Measurements from ENCODE around the gene CPN2. TPM values are rescaled to one million over a fixed set of nuclear protein-coding genes. Genes with fewer than 3 reads are reported as not detected.

CPN2 gene
- polyA plus RNA-seq, 4 donors: 2.0 TPM; not detected in 3

DNA sequence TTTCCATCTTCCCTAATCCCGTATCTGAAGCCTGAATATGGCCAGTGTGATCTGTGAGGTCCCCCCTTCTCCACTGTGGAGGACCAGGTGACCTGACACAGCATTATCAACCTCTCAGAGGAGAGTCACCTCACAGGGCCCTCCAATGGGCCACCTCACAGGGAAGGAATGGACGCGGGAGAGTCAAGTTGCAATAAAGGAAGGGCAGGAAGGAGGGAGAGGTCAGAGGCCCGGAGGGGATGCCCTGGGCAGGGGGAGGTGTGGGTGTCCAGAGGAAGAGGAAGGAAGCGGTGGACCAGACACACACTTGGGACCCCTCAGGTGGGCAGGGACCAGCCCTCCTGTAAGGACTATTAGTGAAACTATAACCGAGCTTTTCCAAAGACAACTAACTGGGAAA is 33.0 kb upstream of the CPN2 start:
- Histone ChIP-seq H3K9me3 (ENCODE audit: control insufficient read depth in 2 of 2, insufficient read depth in 1 of 2, low read depth in 1 of 2, low read length in 1 of 2) (no peaks in the 10 kb centered on the region), H3K27ac (ENCODE audit: low read depth in 1 of 3, low read length in 2 of 3) (no peak overlapping the region), H3K36me3 (ENCODE audit: control insufficient read depth in 3 of 3, insufficient read depth in 2 of 3, low read depth in 1 of 3, low read length in 3 of 3) (no peaks in the 10 kb centered on the region), H3K27me3 (ENCODE audit: control insufficient read depth in 3 of 3, insufficient read depth in 3 of 3, low read length in 3 of 3) (peaks cover 0 to 6% (median 0%) of the 10 kb centered on the region in 3 donors), H3K4me3 (ENCODE audit: low read depth in 1 of 3, low read length in 3 of 3) (no peak overlapping the region), H3K4me1 (ENCODE audit: control insufficient read depth in 3 of 3, insufficient read depth in 2 of 3, low read depth in 1 of 3, low read length in 2 of 3) (no peaks in the 10 kb centered on the region)
- DNase-seq: no peak
- 72 to 87% (median 77%) methylated on average over 6 of the region's 6 CpGs for WGBS, 3 donors
- no peak for FAIRE-seq

DNA sequence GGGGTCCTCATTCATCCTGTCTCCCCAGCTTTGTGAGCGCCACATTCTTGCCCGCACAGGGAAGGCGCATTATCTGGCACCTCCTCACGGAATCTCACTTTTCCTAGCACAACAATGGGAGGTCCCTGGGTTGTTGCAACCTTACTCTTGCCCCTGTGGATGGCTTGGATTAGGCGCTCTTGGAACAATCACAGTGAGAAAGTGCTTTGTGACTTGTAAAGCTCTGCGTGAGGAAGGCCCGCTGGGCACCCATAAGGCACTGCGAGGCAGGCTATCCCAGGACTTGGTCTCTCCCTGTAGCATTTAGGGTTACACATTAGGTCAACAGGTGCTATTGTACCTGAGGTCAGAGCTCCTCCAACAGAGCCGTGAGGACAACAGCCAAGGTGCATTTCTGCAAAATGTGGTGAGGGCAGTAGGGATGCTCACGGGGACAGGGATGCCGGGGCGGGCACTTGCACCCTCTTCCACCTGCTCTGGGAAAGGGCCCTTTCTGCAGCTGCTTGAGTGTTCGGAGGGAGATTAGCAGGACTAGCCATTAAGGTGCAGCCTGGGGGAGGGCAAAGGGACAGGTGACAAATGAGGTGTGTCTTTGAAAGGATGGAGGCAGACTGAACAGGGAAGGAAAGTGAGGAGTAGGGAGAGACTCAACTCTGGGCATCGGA is 32.3 kb upstream of the CPN2 start:
- no peaks in the 10 kb centered on the region for H3K4me1 ChIP-seq (ENCODE audit: control insufficient read depth in 3 of 3, insufficient read depth in 2 of 3, low read depth in 1 of 3, low read length in 2 of 3)
- peaks cover 0 to 6% (median 0%) of the 10 kb centered on the region in 3 donors for H3K27me3 ChIP-seq (ENCODE audit: control insufficient read depth in 3 of 3, insufficient read depth in 3 of 3, low read length in 3 of 3)
- H3K27ac ChIP-seq (ENCODE audit: low read depth in 1 of 3, low read length in 2 of 3): no peak overlapping the region
- no peak for DNase-seq
- 73 to 84% (median 76%) methylated on average over 14 of the region's 14 CpGs for WGBS, 3 donors
- FAIRE-seq: no peak
- no peaks in the 10 kb centered on the region for H3K9me3 ChIP-seq (ENCODE audit: control insufficient read depth in 2 of 2, insufficient read depth in 1 of 2, low read depth in 1 of 2, low read length in 1 of 2)
- no peaks in the 10 kb centered on the region for H3K36me3 ChIP-seq (ENCODE audit: control insufficient read depth in 3 of 3, insufficient read depth in 2 of 3, low read depth in 1 of 3, low read length in 3 of 3)
- H3K4me3 ChIP-seq (ENCODE audit: low read depth in 1 of 3, low read length in 3 of 3): no peak overlapping the region

GRCh38 chr3:194382892-194383223 is 31.7 kb upstream of the CPN2 start:
- H3K36me3 ChIP-seq (ENCODE audit: control insufficient read depth in 3 of 3, insufficient read depth in 2 of 3, low read depth in 1 of 3, low read length in 3 of 3): no peaks in the 10 kb centered on the region
- H3K4me3 ChIP-seq (ENCODE audit: low read depth in 1 of 3, low read length in 3 of 3): no peak overlapping the region
- FAIRE-seq: no peak
- whole genome bisulfite sequencing, 3 donors: 76 to 94% (median 89%) methylated on average over 9 of the region's 9 CpGs
- H3K4me1 ChIP-seq (ENCODE audit: control insufficient read depth in 3 of 3, insufficient read depth in 2 of 3, low read depth in 1 of 3, low read length in 2 of 3): no peaks in the 10 kb centered on the region
- H3K27me3 ChIP-seq (ENCODE audit: control insufficient read depth in 3 of 3, insufficient read depth in 3 of 3, low read length in 3 of 3): peaks cover 0 to 6% (median 0%) of the 10 kb centered on the region in 3 donors
- no peak for DNase-seq
- H3K9me3 ChIP-seq (ENCODE audit: control insufficient read depth in 2 of 2, insufficient read depth in 1 of 2, low read depth in 1 of 2, low read length in 1 of 2): no peaks in the 10 kb centered on the region
- H3K27ac ChIP-seq (ENCODE audit: low read depth in 1 of 3, low read length in 2 of 3): no peak overlapping the region

DNA sequence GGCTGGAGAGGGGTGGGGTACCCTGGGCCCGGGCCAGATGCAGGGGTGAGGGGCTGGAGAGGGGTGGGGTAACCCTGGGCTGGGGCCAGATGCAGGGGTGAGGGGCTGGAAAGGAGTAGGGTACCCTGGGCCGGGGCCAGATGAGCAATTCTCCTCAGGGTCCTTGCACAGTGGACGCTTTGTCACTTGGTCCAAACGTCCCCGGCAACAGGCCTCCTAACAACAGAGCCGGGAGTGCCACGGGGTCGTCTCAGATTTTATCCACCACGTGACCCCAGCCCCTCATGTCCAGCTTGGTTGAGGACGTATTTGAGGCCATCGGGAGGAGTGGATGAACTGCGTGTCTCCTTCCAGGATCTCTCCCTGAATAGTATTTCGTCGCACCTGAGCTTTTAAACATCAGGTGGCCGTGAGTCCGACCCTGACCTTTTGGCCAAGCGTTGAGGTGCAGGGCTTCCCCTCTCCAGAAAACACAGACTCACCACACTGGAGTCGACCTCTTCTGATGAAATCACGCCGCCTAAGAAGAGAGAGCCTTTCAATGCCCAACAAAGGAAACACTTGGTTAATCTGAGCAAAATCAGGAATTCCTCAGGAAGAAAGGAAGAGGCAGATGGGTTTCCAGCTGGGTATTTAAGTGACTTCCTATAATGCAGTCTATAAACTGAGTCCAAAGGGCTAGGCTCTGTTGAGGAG is 31.2 kb upstream of the CPN2 start:
- no peaks in the 10 kb centered on the region for H3K4me1 ChIP-seq (ENCODE audit: control insufficient read depth in 3 of 3, insufficient read depth in 2 of 3, low read depth in 1 of 3, low read length in 2 of 3)
- no peak overlapping the region for H3K4me3 ChIP-seq (ENCODE audit: low read depth in 1 of 3, low read length in 3 of 3)
- no peaks in the 10 kb centered on the region for H3K9me3 ChIP-seq (ENCODE audit: control insufficient read depth in 2 of 2, insufficient read depth in 1 of 2, low read depth in 1 of 2, low read length in 1 of 2)
- H3K36me3 ChIP-seq (ENCODE audit: control insufficient read depth in 3 of 3, insufficient read depth in 2 of 3, low read depth in 1 of 3, low read length in 3 of 3): no peaks in the 10 kb centered on the region
- DNase-seq (no peak), FAIRE-seq (no peak)
- 76 to 81% (median 79%) methylated on average over 20 of the region's 20 CpGs for WGBS, 3 donors
- no peak overlapping the region for H3K27ac ChIP-seq (ENCODE audit: low read depth in 1 of 3, low read length in 2 of 3)
- peaks cover 0 to 6% (median 0%) of the 10 kb centered on the region in 3 donors for H3K27me3 ChIP-seq (ENCODE audit: control insufficient read depth in 3 of 3, insufficient read depth in 3 of 3, low read length in 3 of 3)

DNA sequence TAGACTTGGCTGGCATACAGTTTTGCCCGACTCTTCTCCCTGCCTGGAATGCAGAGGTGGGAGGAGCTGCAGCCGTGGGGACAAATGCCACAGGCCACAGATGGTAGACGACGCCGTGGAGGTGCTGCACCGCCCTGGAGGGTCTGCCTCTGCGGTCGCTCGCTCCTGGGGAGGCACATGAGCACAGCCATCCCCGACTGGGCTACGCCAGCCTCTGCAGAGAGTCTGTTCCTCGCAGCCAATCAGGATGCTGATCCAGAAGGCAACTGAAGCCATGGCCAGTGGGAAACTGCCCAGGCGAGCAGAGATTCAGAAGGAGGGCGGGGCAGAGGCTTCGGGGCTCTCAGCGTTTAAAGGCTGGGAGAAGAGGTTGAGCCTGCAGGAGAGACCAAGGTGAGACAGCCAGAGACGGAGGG is 30.3 kb upstream of the CPN2 start:
- 68 to 71% (median 71%) methylated on average over 17 of the region's 17 CpGs for WGBS, 3 donors
- Histone ChIP-seq H3K27me3 (ENCODE audit: control insufficient read depth in 3 of 3, insufficient read depth in 3 of 3, low read length in 3 of 3) (peaks cover 0 to 8% (median 0%) of the 10 kb centered on the region in 3 donors), H3K4me1 (ENCODE audit: control insufficient read depth in 3 of 3, insufficient read depth in 2 of 3, low read depth in 1 of 3, low read length in 2 of 3) (no peaks in the 10 kb centered on the region), H3K27ac (ENCODE audit: low read depth in 1 of 3, low read length in 2 of 3) (no peak overlapping the region), H3K9me3 (ENCODE audit: control insufficient read depth in 2 of 2, insufficient read depth in 1 of 2, low read depth in 1 of 2, low read length in 1 of 2) (no peaks in the 10 kb centered on the region), H3K36me3 (ENCODE audit: control insufficient read depth in 3 of 3, insufficient read depth in 2 of 3, low read depth in 1 of 3, low read length in 3 of 3) (no peaks in the 10 kb centered on the region), H3K4me3 (ENCODE audit: low read depth in 1 of 3, low read length in 3 of 3) (no peak overlapping the region)
- no peak for FAIRE-seq
- DNase-seq: no peak

DNA sequence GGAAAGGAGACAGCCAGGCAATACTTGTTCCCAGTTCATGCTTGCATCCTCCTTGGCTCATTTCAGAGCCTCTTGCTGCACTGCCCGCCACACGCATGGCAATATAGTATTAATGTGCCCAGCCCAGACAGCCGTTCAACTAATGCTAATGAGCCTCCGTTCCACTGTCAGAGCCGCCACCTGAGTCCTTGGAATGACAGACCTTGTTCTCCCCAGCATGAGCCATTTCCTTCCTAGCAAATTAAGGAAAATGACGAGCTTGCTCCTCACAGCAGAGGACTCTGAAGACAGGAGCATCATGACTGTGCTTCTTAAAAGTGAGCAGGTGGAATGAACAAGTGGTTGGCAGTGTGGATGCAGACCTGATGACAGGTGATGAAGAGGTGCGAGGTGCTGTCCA is 29.2 kb upstream of the CPN2 start:
- Histone ChIP-seq H3K4me3 (ENCODE audit: low read depth in 1 of 3, low read length in 3 of 3) (no peak overlapping the region), H3K27me3 (ENCODE audit: control insufficient read depth in 3 of 3, insufficient read depth in 3 of 3, low read length in 3 of 3) (peaks cover 0 to 15% (median 0%) of the 10 kb centered on the region in 3 donors), H3K27ac (ENCODE audit: low read depth in 1 of 3, low read length in 2 of 3) (no peak overlapping the region), H3K9me3 (ENCODE audit: control insufficient read depth in 2 of 2, insufficient read depth in 1 of 2, low read depth in 1 of 2, low read length in 1 of 2) (no peaks in the 10 kb centered on the region), H3K4me1 (ENCODE audit: control insufficient read depth in 3 of 3, insufficient read depth in 2 of 3, low read depth in 1 of 3, low read length in 2 of 3) (no peaks in the 10 kb centered on the region), H3K36me3 (ENCODE audit: control insufficient read depth in 3 of 3, insufficient read depth in 2 of 3, low read depth in 1 of 3, low read length in 3 of 3) (no peaks in the 10 kb centered on the region)
- no peak for FAIRE-seq
- DNase-seq: no peak
- 62 to 76% (median 75%) methylated on average over 7 of the region's 7 CpGs for WGBS, 3 donors

GRCh38 chr3:194379651-194380050 is 28.5 kb upstream of the CPN2 start:
- no peaks in the 10 kb centered on the region for H3K9me3 ChIP-seq (ENCODE audit: control insufficient read depth in 2 of 2, insufficient read depth in 1 of 2, low read depth in 1 of 2, low read length in 1 of 2)
- WGBS, 3 donors: 13 to 58% (median 39%) methylated on average over 9 of the region's 9 CpGs
- H3K27me3 ChIP-seq (ENCODE audit: control insufficient read depth in 3 of 3, insufficient read depth in 3 of 3, low read length in 3 of 3): peaks cover 0 to 15% (median 0%) of the 10 kb centered on the region in 3 donors
- no peak overlapping the region for H3K27ac ChIP-seq (ENCODE audit: low read depth in 1 of 3, low read length in 2 of 3)
- DNase-seq (peak; percentile 29 to 34), FAIRE-seq (no peak)
- no peaks in the 10 kb centered on the region for H3K36me3 ChIP-seq (ENCODE audit: control insufficient read depth in 3 of 3, insufficient read depth in 2 of 3, low read depth in 1 of 3, low read length in 3 of 3)
- no peaks in the 10 kb centered on the region for H3K4me1 ChIP-seq (ENCODE audit: control insufficient read depth in 3 of 3, insufficient read depth in 2 of 3, low read depth in 1 of 3, low read length in 2 of 3)
- H3K4me3 ChIP-seq (ENCODE audit: low read depth in 1 of 3, low read length in 3 of 3): no peak overlapping the region

DNA sequence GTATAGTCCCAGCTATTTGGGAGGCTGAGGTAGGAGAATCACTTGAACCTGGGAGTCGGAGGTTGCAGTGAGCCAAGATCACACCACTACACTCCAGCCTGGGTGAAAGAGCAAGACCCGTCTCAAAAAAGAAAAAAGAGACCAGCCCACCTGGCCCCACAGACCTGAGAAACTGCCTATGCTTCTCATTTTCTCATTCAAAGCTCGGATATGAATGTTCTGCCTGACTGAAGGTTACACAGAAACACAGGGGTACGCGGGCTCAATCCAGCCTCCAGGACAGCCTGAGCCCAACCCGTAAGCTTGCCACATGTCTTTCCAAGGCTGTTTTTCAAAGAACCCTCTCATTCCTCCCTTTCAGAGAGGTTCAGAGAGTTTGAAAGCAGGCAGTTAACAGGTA is 28.1 kb upstream of the CPN2 start:
- Histone ChIP-seq H3K9me3 (ENCODE audit: control insufficient read depth in 2 of 2, insufficient read depth in 1 of 2, low read depth in 1 of 2, low read length in 1 of 2) (no peaks in the 10 kb centered on the region), H3K4me3 (ENCODE audit: low read depth in 1 of 3, low read length in 3 of 3) (no peak overlapping the region), H3K27me3 (ENCODE audit: control insufficient read depth in 3 of 3, insufficient read depth in 3 of 3, low read length in 3 of 3) (peaks cover 0 to 15% (median 0%) of the 10 kb centered on the region in 3 donors), H3K36me3 (ENCODE audit: control insufficient read depth in 3 of 3, insufficient read depth in 2 of 3, low read depth in 1 of 3, low read length in 3 of 3) (no peaks in the 10 kb centered on the region), H3K27ac (ENCODE audit: low read depth in 1 of 3, low read length in 2 of 3) (no peak overlapping the region), H3K4me1 (ENCODE audit: control insufficient read depth in 3 of 3, insufficient read depth in 2 of 3, low read depth in 1 of 3, low read length in 2 of 3) (no peaks in the 10 kb centered on the region)
- DNase-seq (no peak), FAIRE-seq (no peak)
- 34 to 70% (median 64%) methylated on average over 6 of the region's 6 CpGs for WGBS, 3 donors
